ENCODE data around the gene NPBWR2. TPM values are rescaled to one million over a fixed set of nuclear protein-coding genes. Genes with fewer than 3 reads are reported as not detected.

The NPBWR2 gene
- total RNA-seq, 1 donor from 2014 or later: not detected

- no peak for FAIRE-seq
- peaks cover 5% of the 10 kb centered on the region for H3K36me3 ChIP-seq (ENCODE audit: control insufficient read depth, insufficient read depth, low read length)
- TF ChIP-seq, protein P1, sequence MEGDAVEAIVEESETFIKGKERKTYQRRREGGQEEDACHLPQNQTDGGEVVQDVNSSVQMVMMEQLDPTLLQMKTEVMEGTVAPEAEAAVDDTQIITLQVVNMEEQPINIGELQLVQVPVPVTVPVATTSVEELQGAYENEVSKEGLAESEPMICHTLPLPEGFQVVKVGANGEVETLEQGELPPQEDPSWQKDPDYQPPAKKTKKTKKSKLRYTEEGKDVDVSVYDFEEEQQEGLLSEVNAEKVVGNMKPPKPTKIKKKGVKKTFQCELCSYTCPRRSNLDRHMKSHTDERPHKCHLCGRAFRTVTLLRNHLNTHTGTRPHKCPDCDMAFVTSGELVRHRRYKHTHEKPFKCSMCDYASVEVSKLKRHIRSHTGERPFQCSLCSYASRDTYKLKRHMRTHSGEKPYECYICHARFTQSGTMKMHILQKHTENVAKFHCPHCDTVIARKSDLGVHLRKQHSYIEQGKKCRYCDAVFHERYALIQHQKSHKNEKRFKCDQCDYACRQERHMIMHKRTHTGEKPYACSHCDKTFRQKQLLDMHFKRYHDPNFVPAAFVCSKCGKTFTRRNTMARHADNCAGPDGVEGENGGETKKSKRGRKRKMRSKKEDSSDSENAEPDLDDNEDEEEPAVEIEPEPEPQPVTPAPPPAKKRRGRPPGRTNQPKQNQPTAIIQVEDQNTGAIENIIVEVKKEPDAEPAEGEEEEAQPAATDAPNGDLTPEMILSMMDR (IDR thresholded peaks at IDR 0.05; ENCODE audit: insufficient read depth, low read length, severe bottlenecking): no peak
- H3K27me3 ChIP-seq (ENCODE audit: control insufficient read depth, insufficient read depth, low read length): no peaks in the 10 kb centered on the region
- H3K4me3 ChIP-seq (ENCODE audit: low read depth, low read length): no peak overlapping the region
- no peak for DNase-seq (ENCODE audit: low read depth)
Observed at GRCh38 chr20:64074184-64074789, 33.1 kb downstream of the NPBWR2 start.

- FAIRE-seq (no peak), DNase-seq (ENCODE audit: low read depth) (no peak)
- H3K27me3 ChIP-seq (ENCODE audit: control insufficient read depth, insufficient read depth, low read length): no peaks in the 10 kb centered on the region
- no peak overlapping the region for H3K4me3 ChIP-seq (ENCODE audit: low read depth, low read length)
- TF ChIP-seq, protein P1 (IDR thresholded peaks at IDR 0.05; ENCODE audit: insufficient read depth, low read length, severe bottlenecking): no peak
- H3K36me3 ChIP-seq (ENCODE audit: control insufficient read depth, insufficient read depth, low read length): peaks cover 5% of the 10 kb centered on the region
Observed at GRCh38 chr20:64073476-64074183, 33.7 kb downstream of the NPBWR2 start.

DNA sequence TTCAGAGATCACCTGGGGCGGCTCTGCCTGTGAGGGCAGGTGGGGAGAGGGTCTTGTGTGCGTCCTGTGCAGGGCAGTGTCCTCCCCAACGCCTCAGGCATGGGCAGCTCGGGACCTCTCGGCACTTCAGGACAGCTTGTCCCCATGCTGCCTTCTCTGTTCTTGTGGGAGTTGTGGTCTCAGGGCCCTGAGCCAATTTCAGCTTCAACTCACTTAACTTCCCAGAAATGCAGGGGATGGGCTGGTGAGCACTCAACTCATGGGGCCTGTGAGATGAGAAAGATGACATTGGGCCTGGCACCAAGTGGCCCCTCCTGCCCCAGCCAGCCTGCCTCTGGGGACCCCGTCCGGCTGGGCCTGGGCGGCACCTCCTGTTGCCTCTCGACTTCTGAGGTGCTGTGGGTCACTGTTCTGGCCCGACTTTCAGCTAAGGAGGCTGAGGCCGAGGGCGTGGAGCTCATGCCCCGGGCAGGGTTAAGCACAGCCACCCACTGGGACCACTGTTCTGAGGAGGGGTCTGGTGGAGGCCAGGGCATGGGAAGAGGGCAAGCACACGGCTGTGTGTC lies 34.8 kb downstream of the NPBWR2 start:
- DNase-seq (ENCODE audit: low read depth): no peak
- Histone ChIP-seq H3K4me3 (ENCODE audit: low read depth, low read length) (no peak overlapping the region), H3K27me3 (ENCODE audit: control insufficient read depth, insufficient read depth, low read length) (no peaks in the 10 kb centered on the region), H3K36me3 (ENCODE audit: control insufficient read depth, insufficient read depth, low read length) (peaks cover 5% of the 10 kb centered on the region)
- FAIRE-seq: no peak
- TF ChIP-seq, protein P1 (IDR thresholded peaks at IDR 0.05; ENCODE audit: insufficient read depth, low read length, severe bottlenecking): no peak

GRCh38 chr20:64071341-64072332 lies 35.7 kb downstream of the NPBWR2 start:
- H3K27me3 ChIP-seq (ENCODE audit: control insufficient read depth, insufficient read depth, low read length): no peaks in the 10 kb centered on the region
- H3K4me3 ChIP-seq (ENCODE audit: low read depth, low read length): no peak overlapping the region
- TF ChIP-seq, protein P1 (IDR thresholded peaks at IDR 0.05; ENCODE audit: insufficient read depth, low read length, severe bottlenecking): no peak
- no peak for DNase-seq (ENCODE audit: low read depth)
- peak; percentile 58 for FAIRE-seq
- peaks cover 5% of the 10 kb centered on the region for H3K36me3 ChIP-seq (ENCODE audit: control insufficient read depth, insufficient read depth, low read length)

DNA sequence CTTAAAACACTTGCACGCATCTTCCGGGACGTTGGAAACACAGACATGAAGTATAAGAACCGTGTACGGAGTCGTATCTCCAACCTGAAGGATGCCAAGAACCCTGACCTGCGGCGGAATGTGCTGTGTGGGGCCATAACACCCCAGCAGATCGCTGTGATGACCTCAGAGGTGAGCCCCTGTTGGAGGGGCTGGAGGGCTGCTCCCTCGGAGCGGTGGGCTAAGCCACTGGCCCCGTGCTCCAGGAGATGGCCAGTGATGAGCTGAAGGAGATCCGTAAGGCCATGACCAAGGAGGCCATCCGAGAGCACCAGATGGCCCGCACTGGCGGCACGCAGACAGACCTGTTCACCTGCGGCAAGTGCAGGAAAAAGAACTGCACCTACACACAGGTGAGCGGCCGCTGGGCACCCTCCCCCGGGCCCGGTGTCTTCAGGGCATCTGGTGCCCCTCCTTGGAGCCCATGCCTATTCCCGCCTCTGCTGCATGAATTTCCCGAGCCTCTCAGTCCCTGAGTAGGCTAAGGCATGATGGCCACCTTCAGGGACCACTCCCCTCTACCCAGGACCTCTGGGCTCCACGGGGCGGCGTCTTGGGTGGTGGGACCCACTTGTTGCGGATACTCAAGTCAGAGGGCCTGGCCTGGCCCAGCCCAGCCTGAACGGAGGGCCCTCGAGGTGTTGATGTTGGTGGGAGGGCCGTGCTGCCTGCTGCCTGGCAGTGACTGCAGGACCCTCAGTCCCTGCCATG lies 36.9 kb downstream of the NPBWR2 start:
- FAIRE-seq (no peak), DNase-seq (ENCODE audit: low read depth) (no peak)
- H3K4me3 ChIP-seq (ENCODE audit: low read depth, low read length): no peak overlapping the region
- peaks cover 4% of the 10 kb centered on the region for H3K36me3 ChIP-seq (ENCODE audit: control insufficient read depth, insufficient read depth, low read length)
- H3K27me3 ChIP-seq (ENCODE audit: control insufficient read depth, insufficient read depth, low read length): no peaks in the 10 kb centered on the region
- TF ChIP-seq, protein P1 (IDR thresholded peaks at IDR 0.05; ENCODE audit: insufficient read depth, low read length, severe bottlenecking): no peak

Data from bronchial epithelial cell (primary cell).